NCI-H2196 (cell line): Measurements from ENCODE around the gene CLDN24.

Experiments
- DNase-seq: peaks from one replicate; lab custom pipeline; 2025; ENCODE audit not compliant: unreplicated experiment; lab: John Stamatoyannopoulos, UW

The CLDN24 gene

DNA sequence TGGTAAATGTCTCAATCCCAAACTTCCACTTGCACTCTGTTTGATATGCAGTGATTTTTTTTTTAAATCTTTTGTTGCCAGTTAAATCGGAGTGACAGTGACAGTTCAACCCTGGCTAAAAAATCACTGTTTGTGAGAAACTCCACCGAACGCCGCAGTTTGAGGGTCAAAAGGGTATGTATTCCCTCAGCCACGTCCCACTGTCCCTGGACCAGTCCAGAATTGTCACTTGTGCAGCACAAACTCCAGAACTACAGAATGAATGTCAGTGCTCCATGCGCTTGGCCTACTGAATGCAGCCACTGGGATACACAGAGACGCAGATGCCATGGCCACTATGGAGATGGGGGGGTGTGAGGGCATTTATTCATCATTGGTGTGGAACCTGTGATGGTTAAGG, 36.3 kb downstream of the CLDN24 start:
- no peak for DNase-seq

DNA sequence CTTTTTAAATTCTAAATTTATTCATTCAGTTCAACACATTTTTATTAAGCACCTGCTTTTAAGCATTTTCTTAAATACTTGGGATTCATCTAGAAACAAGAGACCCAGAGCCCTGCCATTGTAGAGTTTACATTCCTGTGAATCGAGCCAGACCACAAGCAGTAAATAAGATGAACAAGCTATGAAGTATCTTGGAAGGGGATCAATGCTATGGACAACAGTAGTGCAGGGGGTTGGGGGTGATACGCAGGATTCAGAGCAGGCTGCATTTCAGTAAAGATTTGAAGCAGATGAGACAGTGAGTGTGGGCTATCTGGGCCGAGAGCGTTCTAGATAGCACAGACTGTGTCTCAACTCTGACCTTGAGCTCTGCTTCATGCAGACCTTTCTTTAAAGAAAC, 37.3 kb downstream of the CLDN24 start:
- DNase-seq, result no peak

- DNase-seq, result no peak
Measured at GRCh38 chr4:183284258-183284785, 37.9 kb downstream of the CLDN24 start.

- DNase-seq, result no peak
Measured at GRCh38 chr4:183276106-183276505, 46.1 kb downstream of the CLDN24 start.

DNA sequence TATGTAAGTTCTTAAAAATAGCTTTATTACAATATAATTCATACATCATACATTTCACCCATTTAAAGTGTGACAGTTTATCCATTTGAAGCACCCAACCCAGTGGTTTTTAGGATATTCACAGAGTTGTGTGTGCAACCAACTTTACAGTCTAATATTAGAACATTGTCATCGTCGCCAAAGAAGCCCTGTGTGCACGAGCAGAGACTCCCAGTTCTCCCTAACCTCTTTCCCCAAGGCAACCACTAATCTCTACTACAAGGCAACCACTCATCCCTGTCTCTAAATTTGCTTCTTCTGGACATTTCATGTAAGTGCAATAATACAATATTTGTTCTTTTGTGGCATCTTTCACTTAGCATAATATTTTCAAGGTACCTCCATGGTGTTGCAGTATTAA, 49.8 kb downstream of the CLDN24 start:
- DNase-seq, result no peak
